Effector CD4-positive, alpha-beta T cell (primary cell): ENCODE results near the gene SLC9A9.
"Not testable (repeated sequence)": the region's sequence is repeated elsewhere in the genome, so short reads cannot be mapped to it uniquely, and the experiment has no call there.

ENCODE experiments used
- DNase-seq: peaks from one replicate; pipeline ENCODE4 v3.0.0-alpha.2; 2020

SLC9A9 gene

DNA sequence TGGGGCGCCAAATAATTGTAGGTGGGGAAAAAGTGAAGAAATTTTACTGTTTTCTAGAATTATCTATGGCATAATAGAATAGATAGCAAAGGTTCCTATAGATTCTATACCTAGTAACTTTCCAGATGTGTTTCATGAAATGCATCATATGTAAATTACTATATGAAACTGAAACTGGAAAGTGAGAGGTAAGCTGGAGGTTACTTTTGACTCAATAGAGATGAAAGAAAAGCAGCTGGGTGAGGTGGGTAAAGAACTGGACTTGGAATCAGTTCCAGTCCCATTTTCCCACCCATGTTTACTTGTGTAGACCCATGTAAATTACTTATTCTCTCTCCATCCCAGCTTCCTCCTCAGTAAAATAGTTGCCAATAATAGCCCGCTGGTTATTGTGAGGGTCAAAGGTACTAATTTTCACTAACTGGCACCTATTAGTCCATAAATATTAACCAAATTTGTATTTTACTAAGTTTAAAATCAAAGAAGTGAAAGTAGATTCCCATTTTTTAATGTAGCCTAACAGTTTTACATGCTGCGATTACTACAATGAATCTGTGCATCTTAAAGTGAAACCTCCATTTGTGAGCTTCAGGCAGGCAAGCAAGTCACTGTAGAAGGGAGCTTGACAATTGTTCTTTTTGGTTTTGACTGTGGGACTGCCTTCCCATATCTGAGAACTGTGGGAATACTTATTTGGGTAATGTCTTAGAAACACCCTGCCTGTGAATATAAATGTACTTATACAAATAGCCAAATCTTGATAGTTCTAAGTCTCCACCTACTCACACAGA is 312.1 kb downstream of the SLC9A9 start:
- DNase-seq = no peak

DNA sequence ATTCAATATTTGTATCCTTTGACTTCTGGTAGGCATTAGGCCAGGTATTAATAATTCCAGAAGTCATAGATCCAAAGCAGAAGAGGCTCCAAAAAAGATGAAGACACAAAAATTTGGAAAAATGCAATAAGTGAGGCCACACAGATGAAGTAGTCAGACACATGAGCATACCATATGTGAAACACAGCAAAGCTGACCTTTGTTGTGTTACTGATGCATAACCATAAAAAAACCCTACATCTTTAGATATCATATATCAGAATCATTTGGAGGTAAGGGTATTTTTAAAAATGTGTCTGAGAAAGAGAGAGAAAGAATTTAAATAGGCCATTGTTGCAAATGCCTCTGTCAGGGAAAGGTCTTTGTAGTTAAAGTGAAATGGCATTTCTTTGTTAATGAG is 314.9 kb downstream of the SLC9A9 start:
- no peak for DNase-seq

DNA sequence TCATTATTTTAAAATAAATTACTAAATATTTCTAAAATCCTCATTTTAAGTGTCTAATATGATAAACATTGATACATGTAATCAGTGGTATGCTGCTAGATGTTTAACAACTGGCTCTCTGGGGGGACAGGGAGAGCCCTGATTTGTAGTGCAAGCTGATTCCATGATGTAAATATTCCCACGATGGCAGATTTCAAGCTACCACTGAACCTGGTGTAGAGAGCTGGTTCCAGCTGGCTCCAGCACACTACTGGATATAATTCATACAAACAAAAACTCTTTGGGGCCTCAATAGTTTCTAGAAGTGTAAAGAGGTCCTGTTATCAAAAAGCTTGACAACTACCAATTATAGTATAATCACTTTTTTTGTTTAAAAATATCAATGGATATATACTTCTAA is 316.2 kb downstream of the SLC9A9 start:
- DNase-seq = no peak

DNA sequence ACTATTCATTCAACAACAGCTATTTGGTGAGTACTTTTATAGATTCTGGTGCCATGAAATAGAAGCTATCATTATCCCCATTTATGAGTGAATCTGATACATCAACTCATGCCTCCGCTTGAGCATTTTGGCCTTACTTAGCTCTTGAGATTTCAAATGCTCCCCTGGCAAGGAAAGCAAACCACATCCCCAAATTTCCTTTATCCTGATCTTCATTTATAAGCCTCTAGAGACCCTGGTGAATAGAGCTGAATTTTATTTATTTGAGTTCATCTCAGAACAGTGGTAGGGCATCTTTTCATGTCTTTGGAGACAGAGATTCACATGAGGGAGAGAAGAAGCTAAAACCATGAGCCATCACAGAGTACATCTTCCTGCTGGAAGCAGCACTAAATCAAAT is 317.2 kb downstream of the SLC9A9 start:
- DNase-seq = no peak

DNA sequence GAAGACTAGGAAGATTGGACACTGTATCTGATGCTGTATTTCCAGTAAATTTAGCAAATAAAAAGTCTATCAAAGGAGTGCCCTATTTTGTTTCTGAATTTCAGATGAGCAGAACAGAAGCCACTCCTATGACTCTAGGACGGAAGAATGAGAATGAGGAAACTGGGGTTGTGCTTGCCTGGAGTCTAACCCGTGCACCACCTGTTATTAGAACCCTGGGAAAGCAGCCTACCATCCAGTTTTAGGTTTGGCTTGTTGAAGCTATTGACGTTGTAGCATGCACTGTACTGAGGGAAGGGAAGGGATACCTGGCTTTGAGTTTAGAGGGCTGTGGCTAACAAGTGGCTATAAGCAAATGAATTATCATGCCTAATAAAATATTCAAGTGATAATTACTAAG is 318.5 kb downstream of the SLC9A9 start:
- DNase-seq = no peak

DNA sequence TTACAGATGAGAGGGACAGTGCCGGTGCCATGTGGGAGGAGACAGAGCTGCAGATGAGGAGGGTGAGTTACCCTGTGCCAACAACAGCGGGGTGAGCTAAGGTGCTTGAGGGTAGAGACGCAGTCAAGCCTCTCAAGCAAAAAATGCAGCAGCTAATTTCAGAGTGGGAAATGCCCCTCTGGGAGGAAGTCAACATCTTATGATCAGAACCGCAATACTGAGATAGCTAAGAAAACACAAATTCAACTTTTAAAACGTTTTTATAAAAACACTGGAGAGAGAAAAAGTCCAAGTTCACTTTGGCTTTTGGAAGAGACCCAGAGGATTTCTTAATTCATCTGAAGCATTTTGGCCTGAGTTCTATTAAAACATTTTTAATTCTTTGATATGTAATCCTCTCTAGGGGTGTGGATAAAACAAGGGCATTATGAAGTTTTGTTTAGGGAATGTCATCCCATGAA is 319.2 kb downstream of the SLC9A9 start:
- DNase-seq = no peak

DNA sequence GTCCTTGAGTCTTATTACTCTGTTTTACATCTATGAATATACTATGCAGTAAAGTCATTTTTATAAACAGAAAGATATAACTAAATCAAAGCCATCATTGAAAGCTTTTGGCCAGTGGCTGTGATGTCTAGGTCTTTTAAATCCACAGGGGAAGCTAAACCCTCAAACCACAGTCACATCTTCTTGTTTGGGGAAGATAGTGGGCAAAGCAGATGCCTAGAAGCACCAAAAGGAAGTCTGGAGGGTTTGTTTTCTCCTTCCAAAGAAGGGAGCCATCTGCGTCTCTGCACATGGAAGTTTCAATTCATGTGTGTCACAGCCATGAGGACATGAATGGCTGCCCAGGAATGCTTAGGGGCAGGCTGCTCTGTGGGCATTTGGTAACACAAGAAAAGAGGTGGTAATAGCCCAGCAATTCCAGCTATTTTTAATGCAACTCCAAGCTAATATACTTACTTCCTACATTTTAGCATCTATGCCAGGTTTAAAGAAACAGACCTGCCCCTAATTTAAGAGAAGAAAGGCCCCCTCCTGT is 322.2 kb downstream of the SLC9A9 start:
- DNase-seq = no peak

DNA sequence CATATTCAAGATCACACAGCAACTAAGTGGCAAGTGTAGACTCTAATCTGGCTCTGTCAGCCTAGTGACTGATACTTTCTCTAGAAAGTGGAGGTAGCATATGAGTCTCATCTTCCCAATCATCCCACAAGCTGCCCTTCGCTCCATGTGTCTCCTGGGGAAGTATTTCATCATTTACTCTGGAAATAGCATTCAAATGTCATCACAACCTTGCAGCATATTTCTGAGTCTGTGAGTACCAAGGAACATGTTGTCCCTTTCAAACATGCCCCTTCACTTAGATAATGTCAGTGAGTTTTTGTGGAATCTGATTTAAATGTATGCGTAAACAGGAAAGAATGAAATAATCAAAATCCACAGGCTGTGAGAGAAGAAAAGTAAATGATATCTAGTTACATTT is 322.9 kb downstream of the SLC9A9 start:
- DNase-seq = no peak

DNA sequence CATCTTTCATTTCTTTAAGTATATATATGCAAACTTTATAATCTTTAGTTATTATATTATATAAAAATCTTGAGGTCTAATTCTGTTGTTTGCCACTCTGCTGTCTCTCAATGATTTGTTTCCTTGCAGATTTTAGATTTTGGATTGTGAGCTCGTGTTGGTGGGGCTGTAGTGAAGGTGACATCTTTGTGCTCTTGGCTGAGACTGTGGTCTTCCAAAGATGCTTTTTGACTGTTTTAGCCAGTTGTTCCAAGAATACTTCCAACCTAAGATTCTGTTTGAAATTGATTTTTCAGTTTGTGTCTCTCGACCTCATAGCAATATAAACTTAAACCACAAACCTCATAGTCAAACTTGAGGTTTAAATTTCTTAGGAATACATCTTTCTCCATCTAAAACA is 326.5 kb downstream of the SLC9A9 start:
- DNase-seq = no peak

DNA sequence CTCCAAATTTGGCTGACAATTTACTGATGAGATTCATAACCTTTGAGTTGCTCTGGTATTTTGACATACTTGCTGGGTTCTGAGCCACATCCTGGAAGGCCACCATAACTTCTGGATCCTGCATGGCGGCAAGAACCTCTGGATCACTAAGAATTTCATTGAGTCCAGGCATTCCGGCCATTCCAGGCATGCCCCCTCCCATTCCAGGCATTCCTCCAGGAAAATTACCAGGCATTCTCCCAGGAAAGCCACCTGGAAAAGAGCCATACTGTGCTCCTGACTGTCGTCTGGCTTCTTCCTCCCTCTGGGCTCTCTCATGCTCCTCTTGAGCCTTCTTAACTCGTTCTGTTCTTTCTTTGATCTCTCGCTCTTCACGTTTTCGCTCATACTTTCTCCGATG is 331.1 kb downstream of the SLC9A9 start:
- not testable (repeated sequence) for DNase-seq

DNA sequence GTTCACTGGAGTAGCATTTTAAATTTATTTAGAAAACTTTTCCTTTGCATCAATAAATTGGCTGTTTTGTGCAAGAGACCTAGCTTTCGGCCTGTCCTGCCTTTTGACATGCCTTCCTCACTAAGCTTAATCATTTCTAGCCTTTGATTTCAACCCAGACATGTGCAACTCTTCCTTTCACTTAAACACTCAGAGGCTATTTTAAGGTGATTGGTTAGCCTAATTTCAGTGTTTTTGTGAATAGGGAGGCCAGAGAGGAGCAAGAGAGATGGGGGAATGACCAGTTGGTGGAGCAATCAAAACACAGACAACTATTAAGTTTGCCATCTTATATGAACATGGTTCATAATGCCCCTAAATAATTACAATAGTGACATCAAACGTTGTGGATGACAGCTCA is 333.4 kb downstream of the SLC9A9 start:
- DNase-seq = no peak

DNA sequence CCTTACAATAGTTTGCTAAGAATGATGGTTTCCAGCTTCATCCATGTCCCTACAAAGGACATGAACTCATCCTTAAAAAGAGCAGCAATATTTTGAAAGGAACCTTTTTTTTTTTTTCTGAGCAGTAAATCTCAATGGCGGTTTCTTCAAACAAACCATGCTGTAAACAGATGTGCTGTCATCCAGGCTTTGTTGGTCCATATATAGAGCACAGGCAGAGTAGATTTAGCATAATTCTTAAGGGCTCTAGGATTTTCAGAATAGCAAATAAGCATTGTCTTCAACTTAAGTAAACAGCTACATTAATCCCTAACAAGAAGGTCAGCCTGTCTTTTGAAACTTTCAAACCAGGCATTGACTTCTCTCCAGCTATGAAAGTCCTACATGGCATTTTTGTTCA is 334.2 kb downstream of the SLC9A9 start:
- DNase-seq = no peak

DNA sequence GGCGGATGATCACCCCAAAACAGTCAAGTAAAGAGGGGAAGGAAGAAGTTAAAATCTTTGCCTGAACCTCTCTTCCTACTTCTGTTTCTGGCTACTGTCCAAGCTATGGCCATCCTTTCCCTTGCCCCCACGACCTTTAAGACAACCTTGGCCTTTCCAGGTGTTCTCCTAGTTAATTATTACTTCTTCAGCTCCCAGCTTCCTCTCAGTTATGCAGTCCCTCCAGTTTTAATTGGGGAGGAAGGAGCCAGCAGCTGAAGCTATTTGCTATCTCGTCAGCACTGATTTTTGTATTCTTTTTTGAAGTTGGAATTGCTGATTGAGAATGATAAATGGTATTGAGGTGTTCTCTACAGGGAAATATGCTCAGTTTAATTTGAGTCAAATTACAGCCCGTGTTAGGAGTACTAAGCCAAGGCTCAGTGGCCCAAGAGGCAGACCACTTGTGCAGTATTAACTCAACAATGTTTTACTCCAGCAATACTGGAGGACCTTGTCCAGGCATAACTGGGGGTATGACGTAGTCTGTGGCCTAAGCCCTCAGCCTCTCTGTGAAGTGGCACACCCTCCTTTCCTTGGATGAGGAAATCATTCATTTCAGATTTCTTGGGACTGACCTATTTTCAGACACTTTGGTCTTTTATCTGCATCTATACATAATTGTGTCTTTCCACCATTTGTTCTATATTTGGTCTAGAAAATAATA is 336.9 kb downstream of the SLC9A9 start:
- no peak for DNase-seq

DNA sequence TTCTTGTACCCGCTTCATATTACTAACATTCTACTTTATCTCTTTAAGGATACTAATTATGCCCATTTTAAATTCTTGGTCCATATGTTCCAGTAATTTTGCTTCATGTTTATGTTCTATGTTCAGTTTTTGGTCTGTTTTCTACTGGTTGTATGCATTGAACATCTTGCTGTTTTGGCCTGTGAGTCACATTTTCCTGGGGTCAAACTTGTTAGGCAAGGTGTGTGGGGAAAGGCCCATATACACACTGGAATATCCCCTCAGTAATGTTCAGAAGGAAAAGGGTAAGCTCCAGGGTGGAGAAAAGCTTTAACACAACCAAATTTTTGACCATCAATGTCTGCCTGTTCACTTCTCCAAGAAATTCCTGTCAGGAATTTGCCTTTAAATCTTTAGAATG is 337.7 kb downstream of the SLC9A9 start:
- DNase-seq = no peak

DNA sequence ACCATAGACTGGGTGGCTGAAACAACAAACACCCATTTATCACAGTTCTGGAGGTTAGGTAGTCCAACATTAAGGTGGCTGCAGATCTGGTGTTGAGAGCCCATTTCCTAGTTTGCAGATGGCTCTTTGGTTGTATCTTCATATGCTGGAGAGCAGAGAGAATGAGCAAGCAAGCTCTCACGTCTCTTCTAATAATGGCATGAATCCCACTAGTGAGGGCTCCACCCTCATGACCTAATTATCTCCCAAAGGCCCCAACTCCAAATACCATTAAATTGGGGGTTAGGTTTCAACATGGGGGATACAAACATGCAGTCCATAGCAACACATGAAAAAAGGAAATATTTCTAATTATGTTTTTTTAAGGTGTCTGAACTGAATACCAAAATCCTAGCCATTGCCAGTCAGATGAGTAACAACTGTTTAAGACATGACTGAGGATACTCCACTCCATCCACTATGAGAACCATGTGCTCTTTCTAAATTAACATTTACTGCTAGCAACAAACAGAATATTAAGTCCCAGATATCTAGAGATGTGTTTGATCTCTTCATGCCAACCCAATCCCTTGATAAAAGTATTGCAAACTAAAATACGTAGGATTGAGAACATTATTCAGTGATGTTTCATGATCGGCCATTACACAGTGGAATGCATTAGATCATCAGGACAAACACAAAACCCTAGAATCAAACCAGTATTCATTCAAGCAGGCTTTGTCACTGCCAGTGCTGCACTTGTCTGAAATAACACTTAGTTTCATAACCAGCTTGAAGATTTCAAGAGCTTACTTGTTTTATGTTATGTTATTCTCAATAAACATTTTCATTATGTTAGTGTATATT is 340.3 kb downstream of the SLC9A9 start:
- DNase-seq = no peak

DNA sequence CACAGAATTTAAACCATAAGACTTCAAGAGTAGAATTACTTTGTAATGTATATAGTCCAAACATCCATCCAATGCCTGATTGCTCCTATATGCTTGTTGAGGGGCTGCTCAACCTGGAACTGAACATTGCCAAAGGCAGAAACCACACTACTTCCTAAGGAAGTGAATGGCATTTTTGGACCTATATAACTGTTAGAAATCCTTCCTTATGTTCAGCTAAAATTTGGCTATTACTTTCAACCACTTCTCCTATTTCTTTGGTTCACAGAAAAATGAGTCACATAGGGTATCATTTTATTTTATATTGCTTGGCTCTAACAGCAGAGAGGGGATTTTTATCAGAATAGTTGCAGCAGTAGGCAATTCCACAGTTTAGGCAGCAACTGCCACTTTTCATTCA is 342.1 kb downstream of the SLC9A9 start:
- DNase-seq = no peak

DNA sequence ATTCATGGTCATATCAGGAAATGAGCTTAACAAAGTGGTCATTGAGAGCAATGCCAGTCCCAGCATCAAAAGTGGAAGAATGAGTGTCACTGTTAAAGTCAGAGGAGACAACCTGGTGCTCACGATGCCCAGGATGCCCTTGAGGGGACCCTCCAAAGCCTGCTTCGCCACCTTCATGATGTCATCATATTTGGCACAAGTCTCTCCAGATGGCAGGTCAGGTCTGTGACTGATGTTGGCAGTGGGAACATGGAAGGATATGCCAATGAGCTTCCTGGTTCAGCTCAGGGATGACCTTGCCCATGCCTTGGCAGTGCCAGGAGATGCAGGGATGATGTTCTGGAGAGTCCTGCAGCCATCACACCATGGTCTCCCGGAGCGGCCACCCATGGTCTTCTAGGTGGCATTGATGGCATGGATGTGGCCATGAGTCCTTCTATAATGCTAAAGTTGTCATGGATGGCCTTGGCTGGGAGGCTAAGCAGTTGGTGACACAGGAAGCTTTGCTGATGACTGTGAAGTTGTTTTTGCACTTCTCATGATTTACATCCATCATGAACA is 344.9 kb downstream of the SLC9A9 start:
- no peak for DNase-seq

DNA sequence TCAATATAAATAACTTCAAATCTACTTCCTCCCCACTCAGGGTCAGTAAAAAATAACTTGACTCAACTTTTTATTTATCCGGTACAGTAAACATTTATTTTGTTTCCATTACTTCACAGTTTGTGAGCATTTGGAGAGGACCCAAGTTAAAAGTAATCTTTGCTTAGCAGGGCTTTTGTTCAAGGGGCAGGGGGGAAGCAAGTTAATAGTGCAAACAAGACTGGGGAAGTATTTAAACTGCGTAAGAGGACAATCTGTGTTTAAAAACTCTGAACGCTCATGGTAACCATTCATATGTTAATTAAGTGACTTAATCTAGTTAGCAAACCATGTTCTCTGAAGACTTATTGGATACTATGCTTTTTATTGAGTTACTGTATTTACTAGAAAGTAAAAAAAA is 346.2 kb downstream of the SLC9A9 start:
- no peak for DNase-seq

DNA sequence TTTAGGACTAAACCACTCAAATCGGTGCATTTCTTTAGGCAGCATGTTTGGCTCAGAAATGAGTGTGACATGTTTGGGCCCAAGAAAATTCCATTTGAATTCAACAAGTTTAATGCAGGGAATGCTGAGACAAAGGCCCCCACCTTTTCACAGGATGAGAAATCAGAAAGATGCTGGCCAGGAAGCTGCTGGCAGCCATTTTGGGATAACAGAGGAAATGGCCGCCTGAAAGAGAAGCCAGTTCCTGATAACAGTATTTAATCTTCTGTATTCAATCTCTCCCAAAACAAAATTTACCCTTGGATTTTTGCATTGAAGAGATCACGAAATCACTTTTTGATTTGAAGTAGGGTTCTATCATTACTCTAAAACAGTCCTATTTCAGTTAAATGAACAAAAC is 350.9 kb downstream of the SLC9A9 start:
- no peak for DNase-seq

DNA sequence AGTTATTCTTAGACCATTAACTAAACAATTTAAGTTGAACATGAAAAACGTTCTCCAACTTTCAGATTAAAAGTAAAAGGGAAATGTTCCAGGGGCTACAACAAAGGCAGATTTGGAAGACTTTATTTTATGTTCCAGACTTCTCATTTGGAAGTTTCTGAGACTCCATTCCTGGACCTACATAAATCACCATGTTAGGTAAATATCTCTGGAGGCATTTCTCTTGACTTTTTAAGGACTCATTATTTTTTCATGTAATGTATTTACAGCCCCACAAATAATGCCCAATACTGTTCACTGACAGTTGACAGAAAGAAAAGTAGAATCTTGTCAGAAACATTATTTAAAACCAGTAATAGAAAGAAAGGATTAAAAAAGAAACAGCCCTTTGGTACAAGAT is 352.1 kb downstream of the SLC9A9 start:
- DNase-seq = no peak

DNA sequence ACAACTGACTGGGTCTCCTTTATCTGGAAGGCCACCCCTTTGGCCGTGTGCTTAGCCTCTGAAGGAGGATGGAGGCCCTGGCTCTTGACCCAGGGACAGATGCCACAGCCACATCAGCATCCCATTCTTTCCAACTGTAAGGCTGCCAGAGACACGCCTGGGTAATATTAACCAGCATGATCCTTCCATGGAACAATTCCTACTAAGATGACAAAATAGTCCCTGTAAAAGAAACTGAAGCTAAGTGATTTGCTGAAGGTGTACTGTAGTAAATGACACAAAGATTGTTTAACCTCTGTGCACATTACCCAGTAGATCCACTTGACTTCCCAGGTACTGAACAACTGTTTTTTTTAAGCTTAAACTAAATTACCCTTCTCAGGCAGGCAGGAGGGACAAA is 352.7 kb downstream of the SLC9A9 start:
- DNase-seq = no peak

DNA sequence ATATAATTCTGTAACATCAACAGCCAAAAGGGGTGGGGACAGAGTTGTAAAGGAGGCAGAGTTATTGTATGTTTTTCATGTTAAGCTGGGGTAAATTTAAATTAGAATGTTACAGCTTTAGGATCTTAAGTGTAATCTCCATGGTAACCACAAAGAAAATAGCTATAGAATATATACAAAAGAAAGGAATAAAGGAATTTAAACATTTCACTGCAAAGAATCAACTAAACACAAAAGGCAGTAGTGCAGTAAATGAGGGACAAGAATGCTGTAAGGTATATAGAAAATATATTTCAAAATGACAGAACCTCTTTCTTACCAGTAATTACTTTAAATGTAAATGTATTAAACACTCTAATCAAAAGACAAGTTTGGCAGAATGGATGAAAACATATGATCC is 361.7 kb downstream of the SLC9A9 start:
- DNase-seq = no peak
